Measurements from ENCODE around the gene RNU6-1. TPM values are rescaled to one million over a fixed set of nuclear protein-coding genes. Genes with fewer than 3 reads are reported as not detected.

The RNU6-1 gene
- total and polyA plus RNA-seq, 2 experiments from 2014 or later, result not detected

GRCh38 chr15:67805666-67806516 is 34.0 kb downstream of the RNU6-1 start:
- Mint-ChIP-seq H3K4me3 (no peak overlapping the region), H3K27me3 (ENCODE audit: insufficient read depth, low read depth, poor library complexity) (peaks cover 10% of the 10 kb centered on the region), H3K4me1 (peaks cover 29% of the 10 kb centered on the region), H3K36me3 (ENCODE audit: low read depth) (no peaks in the 10 kb centered on the region; the same call in 2 of the 3 replicates), H3K9me3 (no peaks in the 10 kb centered on the region), H3K27ac (no peak overlapping the region)
- TF ChIP-seq ZNF331 (CRISPR knock-in tag; IDR thresholded peaks at IDR 0.05; ENCODE audit: low read depth) (no peak), ETS1 (IDR thresholded peaks at IDR 0.05) (no peak), EZH2phosphoT487 (IDR thresholded peaks at IDR 0.05; ENCODE audit: unreplicated experiment) (no peak), REST (IDR thresholded peaks at IDR 0.05; ENCODE audit: unreplicated experiment) (no peak), CREB1 (CRISPR knock-in tag; IDR thresholded peaks at IDR 0.05; ENCODE audit: low read depth) (no peak), CTCF (conservative IDR thresholded peaks at IDR 0.05; ENCODE audit: low read depth in 2 of 2) (no peak), STAT1 (IDR thresholded peaks at IDR 0.05; ENCODE audit: unreplicated experiment) (no peak), ZNF114 (CRISPR knock-in tag; IDR thresholded peaks at IDR 0.05) (no peak), EZH2 (IDR thresholded peaks at IDR 0.05; ENCODE audit: low read depth, unreplicated experiment) (no peak), POLR2AphosphoS5 (IDR thresholded peaks at IDR 0.05; ENCODE audit: low read depth) (no peak), NANOG (IDR thresholded peaks at IDR 0.05; ENCODE audit: borderline replicate concordance) (no peak), ZNF462 (CRISPR knock-in tag; IDR thresholded peaks at IDR 0.05) (no peak), JUNB (IDR thresholded peaks at IDR 0.05; ENCODE audit: unreplicated experiment) (no peak)
- no peaks in the 10 kb centered on the region for H3K27me3 ChIP-seq (ENCODE audit: insufficient read depth)
- no peak overlapping the region for H3K4me2 ChIP-seq
- no peaks in the 10 kb centered on the region for H3F3A ChIP-seq (replicated peaks; ENCODE audit: low read depth)
- no peak overlapping the region for H3K27ac ChIP-seq (ENCODE audit: low read depth)
- no peaks in the 10 kb centered on the region for H4K20me1 ChIP-seq (replicated peaks; ENCODE audit: insufficient read depth)
- ATAC-seq (0 out of 3 replicates have a peak, but pooled peaks have one; percentile 5), DNase-seq (ENCODE audit: low spot score) (no peak)
- H2AFZ ChIP-seq, result no peak overlapping the region
- no peak overlapping the region for H3K4me3 ChIP-seq
- H3K4me1 ChIP-seq (ENCODE audit: insufficient read depth), result peaks cover 14% of the 10 kb centered on the region
- no peaks in the 10 kb centered on the region for H3K9me2 ChIP-seq (ENCODE audit: insufficient read depth)
- H3K36me3 ChIP-seq (ENCODE audit: insufficient read depth), result no peaks in the 10 kb centered on the region
- H3K79me2 ChIP-seq (replicated peaks; ENCODE audit: insufficient read depth), result no peaks in the 10 kb centered on the region

All from GM23338 (cell line).